ENCODE data around the gene AIG1. TPM values are rescaled to one million over a fixed set of nuclear protein-coding genes. Genes with fewer than 3 reads are reported as not detected.

The AIG1 gene
- total RNA-seq, 6 experiments from 2014 or later = 50.7 to 70.5 (median 52.5) TPM

GRCh38 chr6:143146186-143146851, 85.6 kb downstream of the AIG1 start:
- H3K4me1 Mint-ChIP-seq (ENCODE audit: low read depth) = peaks cover 25% of the 10 kb centered on the region
- H3K27me3 Mint-ChIP-seq (ENCODE audit: insufficient read depth) = no peaks in the 10 kb centered on the region
- no peak for DNase-seq

GRCh38 chr6:143149771-143150170, 89.1 kb downstream of the AIG1 start:
- no peaks in the 10 kb centered on the region for H3K9me3 Mint-ChIP-seq
- peak overlapping the region; percentile 36; the same call in 1 of the 2 replicates for H3K27ac Mint-ChIP-seq
- peak; percentile 38 for DNase-seq
- no peaks in the 10 kb centered on the region for H3K27me3 Mint-ChIP-seq (ENCODE audit: insufficient read depth)
- no peak for TF ChIP-seq CTCF (IDR thresholded peaks at IDR 0.05)
- no peak overlapping the region for H3K4me3 Mint-ChIP-seq
- H3K4me1 Mint-ChIP-seq (ENCODE audit: low read depth) = peaks cover 19% of the 10 kb centered on the region
- H3K36me3 Mint-ChIP-seq (ENCODE audit: low read depth) = peaks cover 12% of the 10 kb centered on the region; the same call in 1 of the 2 replicates

More at GRCh38 chr6:143146186-143146851, 85.6 kb downstream of the AIG1 start:
- Mint-ChIP-seq H3K27ac (no peak overlapping the region), H3K9me3 (no peaks in the 10 kb centered on the region), H3K4me3 (no peak overlapping the region), H3K36me3 (ENCODE audit: low read depth) (peaks cover 12% of the 10 kb centered on the region; the same call in 1 of the 2 replicates)
- TF ChIP-seq CTCF (IDR thresholded peaks at IDR 0.05) = no peak

- peaks cover 16% of the 10 kb centered on the region; the same call in 1 of the 2 replicates for H3K36me3 Mint-ChIP-seq (ENCODE audit: low read depth)
- H3K4me1 Mint-ChIP-seq (ENCODE audit: low read depth) = peaks cover 21% of the 10 kb centered on the region
- no peak for TF ChIP-seq CTCF (IDR thresholded peaks at IDR 0.05)
- no peaks in the 10 kb centered on the region for H3K9me3 Mint-ChIP-seq
- DNase-seq = no peak
- H3K27ac Mint-ChIP-seq = peak overlapping the region; percentile 36; the same call in 1 of the 2 replicates
- no peak overlapping the region for H3K4me3 Mint-ChIP-seq
- no peaks in the 10 kb centered on the region for H3K27me3 Mint-ChIP-seq (ENCODE audit: insufficient read depth)
These were observed 89.6 kb downstream of the AIG1 start for GRCh38 chr6:143150281-143150680.

GRCh38 chr6:143151381-143151780, 90.7 kb downstream of the AIG1 start:
- Mint-ChIP-seq H3K4me3 (no peak overlapping the region), H3K27ac (no peak overlapping the region), H3K4me1 (ENCODE audit: low read depth) (peaks cover 32% of the 10 kb centered on the region), H3K36me3 (ENCODE audit: low read depth) (peaks cover 27% of the 10 kb centered on the region), H3K27me3 (ENCODE audit: insufficient read depth) (no peaks in the 10 kb centered on the region), H3K9me3 (no peaks in the 10 kb centered on the region)
- no peak for DNase-seq
- TF ChIP-seq CTCF (IDR thresholded peaks at IDR 0.05) = no peak

GRCh38 chr6:143155681-143156080, 95.0 kb downstream of the AIG1 start:
- Mint-ChIP-seq H3K4me1 (ENCODE audit: low read depth) (peaks cover 62% of the 10 kb centered on the region), H3K27me3 (ENCODE audit: insufficient read depth) (no peaks in the 10 kb centered on the region), H3K4me3 (no peak overlapping the region), H3K9me3 (no peaks in the 10 kb centered on the region), H3K27ac (no peak overlapping the region), H3K36me3 (ENCODE audit: low read depth) (peaks cover 18% of the 10 kb centered on the region)
- no peak for TF ChIP-seq CTCF (IDR thresholded peaks at IDR 0.05)
- DNase-seq = no peak

Data from HFFc6 (cell line).